ENCODE data around the gene HOXA13.

Gene HOXA13

DNA sequence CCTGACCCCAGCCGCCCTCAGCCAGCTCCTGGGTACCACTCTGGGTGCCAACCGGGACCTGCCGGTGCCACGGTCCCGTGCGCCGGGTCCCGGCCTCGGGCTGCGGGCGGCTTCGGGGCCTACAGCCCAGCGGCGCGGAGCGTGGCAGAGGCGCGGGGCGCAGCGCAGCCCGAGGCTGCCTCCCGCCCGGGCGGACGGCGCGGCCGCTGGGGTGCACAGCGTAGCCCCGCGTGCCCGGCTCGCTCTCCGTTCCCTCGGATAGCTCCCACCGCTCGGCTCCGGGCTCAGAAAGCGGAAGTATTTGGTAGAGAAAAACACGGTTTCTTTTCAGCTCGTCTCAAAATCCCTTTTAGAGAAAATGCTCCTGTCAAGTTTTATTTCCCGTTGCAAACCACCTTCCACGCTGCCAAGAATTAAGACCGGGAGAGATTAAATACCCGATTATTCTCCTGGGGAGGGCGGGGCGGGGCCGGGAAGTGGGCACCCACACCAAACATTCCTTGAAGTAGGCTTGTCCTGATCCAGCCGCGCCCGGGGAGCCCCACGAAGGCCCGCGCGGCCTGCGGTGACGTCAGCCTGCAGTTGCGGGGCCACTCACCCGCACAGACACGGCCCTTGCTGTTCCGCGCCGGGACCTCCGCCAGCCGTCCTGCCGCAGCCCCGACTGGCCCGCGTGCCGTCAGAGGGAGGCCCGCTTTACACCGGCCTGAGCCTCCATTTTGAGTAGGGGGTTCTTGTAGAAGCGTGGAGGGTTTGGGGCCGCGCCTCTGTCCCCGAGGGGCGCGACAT lies 7.2 kb downstream of the HOXA13 start:
- DNase-seq (ENCODE audit: low spot score) = no peak

DNA sequence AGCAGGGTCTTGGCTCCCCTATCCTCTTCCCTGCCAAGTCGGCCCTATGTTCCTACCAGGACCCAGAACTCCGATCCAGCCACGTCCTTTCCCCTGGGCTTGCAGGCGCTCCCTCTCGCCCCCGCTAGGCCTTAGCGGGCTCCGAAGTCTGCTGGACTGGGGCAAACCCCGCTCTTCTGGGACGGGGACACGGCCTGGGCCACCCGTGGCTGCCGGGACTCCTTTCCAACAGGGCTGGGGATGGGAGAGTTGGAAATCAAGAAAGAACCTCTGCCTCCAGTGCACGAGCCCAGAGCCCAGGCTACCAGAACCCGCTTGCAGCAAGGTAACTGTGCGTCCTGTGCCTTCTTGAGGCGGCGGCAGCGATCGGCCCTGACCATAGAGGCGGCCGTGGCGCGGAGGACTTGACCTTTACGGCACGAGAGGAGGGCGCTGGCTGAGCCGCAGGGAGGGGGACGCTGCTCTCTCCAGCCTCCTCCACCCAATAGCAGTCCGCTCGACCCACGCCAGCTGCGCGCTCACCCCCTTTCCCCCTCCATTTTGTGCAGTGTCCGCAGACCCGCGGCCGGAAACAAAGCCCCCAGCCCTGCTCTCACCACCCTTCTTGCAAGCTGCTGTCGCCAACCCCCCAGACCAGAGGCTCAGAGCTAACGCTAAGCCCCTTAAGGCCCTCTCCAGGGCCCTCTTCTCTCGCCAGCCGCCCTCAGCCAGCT lies 7.9 kb downstream of the HOXA13 start:
- no peak for DNase-seq (ENCODE audit: low spot score)

DNA sequence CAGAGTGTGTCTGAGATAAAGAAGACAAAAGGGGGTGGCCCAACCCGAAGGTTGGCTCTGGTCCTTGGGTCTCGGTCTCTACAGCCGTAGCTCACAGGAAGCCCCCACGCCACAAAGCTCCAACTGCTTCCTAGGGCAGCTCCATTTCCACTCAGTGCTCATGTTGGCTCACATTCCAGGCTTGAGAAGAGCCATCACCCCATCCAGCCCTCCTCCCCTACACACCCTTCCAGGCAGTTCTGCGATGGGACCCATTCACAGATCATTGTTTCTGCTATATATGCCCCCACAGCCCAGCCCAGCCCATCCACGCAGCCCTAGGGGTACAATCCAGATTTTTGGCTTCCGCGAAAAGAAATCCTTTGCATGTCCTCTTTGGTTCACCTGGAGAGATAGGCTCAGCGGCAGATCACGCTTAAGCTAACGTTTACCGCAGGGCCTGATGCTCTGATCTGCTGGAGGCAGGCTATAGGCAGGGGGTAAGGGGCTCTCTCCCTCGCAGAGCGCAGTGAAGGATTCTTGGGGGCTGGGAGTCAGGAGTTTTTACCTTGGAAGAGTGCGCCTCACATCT lies 8.6 kb downstream of the HOXA13 start:
- DNase-seq (ENCODE audit: low spot score) = no peak

DNA sequence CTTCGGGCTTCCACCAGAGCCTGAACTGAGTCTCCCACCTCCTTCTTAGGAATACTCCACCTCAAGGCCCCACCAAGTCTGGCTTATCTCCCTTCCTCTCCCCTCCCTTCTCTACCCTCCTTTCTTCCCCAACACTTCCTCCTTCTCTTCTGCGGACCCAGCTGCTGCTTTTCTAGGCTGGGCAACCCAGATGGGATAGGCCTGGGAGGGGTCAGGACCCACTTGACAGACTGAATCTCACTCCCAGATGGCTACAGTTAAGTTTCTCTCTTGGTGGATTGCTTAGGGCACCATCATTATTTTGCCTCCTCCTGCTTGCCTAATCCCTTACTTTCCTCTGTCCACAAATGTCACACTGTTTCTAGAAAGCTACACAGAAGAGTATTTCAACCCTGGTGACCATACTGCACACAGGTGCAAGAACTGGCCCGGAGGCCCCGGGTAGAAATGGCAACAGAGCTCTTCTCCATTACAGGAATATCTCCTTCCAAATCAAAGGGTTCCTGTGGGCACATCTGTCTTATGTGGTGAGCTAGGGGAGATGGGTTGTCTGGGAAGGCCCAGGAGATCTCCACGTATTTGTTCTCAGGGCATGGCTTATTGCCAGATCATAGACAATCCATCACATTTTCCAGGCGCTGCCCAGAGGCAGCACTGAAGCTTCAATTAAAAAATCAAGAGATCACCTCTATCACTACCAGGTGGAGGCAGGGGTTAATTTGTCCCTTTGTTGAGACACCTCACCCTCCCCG lies 9.7 kb downstream of the HOXA13 start:
- no peak for DNase-seq (ENCODE audit: low spot score)

DNA sequence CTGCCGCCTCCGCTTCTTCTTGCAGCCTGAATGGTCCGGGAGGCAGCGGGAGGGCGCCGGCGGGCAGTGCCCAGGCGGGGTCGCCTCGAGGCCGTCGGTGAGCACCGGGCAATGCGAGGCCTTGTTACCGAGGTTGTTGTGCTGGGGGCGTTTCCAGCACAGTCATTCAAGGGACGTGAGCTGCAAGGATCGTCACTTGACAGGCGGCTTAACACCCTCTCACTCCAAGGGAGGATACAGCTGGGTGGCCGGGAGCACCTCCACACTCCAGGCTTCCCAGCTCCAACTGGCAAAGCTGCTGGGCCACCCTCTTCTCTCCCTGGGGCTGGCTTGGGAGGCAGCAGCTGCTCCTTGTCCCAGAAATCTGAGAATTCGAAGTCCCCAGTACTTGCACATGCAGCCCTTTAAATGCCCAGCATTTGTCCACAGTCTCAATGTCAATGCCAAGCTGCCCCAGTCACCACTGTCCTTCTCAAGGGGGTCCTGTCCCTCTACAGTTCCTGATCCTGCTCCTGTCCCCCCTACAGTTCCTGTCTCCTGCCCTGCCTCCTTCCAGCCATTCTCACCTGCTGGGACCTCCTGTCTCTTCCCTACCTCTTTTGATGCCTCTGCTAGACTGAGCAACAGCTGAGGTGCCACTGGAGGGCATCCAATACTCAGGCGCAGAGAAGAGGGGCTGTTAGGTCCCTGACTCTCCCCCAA lies 10.4 kb downstream of the HOXA13 start:
- DNase-seq (ENCODE audit: low spot score) = no peak

DNA sequence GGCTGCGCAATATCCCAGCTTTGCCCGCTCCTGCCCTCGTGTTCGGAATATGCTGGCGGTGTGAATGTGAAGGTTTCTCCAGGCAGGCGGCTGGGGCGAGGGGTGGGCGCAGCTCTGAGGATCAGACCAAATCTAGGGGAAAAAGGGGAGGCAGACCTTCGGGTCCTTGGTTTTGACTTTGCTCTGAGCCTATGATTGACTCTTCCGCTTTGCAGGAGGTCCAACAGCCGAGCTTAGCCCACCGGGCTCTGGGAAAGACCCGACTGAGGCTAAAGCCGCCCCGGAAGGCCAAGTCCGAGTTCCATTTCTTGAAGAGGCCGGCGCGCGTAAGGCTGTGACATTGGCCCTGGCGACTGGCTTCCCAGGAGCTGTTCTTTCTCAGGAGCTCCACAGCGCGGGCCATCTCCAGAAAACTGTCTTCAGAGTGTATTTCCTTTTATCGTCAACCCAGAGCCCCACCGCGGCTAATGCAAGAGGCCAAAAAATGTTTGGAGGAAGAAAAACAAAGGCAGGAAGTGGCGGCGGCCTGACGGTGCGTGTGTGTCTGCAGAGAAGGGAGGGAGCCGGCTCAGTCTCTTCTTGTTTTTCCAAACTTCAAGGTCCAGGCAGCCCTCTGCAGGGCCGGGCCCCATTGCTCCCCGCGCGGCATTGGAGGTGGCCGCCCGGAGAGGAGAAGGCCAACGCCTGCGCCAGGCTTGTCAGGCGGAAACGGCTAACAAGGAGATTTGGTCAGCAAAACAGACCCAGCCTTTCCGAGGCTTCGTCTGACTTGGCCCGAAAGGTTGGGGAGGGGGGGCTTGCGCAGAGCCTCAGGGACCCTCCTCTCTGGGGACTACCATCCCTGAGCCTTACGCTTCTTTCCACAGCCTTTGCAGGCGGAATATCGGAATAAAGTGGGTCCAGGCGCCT lies 11.3 kb downstream of the HOXA13 start:
- no peak for DNase-seq (ENCODE audit: low spot score)

DNA sequence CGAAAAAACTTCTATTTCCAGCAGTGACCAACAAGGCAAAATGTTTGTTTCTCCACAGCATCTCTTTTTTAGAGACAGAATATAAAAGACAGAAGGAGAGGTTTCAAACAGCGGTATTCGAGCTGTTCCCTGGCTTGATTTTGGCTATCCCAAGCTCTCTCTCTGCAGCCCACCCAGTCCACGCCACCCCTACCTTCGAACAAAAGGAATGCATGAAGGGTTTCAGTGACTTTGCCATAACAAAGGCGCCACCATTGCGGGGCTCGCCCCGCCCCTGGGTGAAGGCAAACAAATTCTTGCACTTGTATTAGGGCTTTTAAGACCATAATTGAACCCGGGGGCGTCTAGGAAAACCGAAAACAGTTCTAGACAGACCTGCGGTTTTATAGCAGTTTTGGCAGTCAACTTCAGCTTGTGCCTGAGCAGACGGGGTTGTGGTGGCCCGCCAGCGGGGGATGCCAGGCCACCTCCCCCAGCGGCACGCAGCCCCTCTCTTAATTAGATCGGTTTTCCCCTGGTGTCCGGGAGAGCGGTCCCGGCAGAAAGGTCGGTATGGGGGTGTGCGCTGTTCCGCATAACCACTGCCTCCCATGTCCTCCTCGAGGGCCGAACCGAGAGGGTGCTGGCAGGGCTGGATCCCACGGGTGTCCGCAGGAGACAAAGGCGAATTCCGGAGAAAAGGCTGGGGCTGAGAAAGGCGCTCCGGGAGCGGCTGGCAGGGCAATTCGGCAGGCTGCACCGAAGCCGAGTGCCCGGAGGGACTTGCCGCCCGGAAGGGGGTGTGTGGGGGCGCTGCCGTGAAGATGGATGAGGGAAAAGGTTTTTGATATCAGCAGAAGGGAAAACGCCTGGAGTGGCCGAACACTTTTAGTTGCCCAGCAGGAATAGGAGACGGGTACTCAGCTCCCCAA lies 12.2 kb downstream of the HOXA13 start:
- DNase-seq (ENCODE audit: low spot score) = no peak

DNA sequence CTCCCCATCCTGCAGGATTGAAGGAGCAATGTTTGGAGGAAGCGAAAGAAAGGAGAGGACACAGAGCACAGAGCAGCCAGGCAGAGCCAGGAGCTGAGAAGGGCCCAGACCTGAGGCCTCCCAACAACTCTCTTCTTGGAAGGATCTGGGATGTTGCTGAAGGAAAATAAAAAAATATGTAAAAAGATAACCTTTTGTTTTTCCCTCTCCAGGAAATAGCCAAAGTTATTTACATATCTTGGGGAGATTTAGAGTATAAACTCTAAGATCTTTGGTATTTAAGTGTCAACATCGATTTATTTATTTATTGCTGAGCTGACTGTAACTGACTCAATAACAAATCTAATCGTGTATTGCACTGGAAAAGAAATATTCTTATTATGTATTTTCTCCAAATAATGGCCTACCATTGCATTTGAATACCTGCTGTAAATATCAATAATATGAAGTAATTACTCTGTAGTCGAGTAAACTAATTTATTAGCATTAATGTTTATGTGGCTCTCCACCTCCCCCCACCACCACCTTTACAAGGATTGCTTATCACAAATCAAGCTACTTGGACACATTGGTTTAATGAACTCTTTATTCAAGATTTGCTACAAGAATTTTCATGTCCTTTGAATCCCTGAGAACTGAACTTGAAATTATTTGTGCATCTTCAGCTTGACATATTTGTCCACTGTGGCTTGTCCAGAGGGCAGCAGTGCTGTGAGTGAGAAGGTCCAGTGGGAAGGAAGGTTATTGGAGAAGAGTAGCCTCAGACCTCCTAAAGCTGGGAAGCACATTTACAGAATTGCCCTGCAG lies 13.0 kb downstream of the HOXA13 start:
- no peak for DNase-seq (ENCODE audit: low spot score)

DNA sequence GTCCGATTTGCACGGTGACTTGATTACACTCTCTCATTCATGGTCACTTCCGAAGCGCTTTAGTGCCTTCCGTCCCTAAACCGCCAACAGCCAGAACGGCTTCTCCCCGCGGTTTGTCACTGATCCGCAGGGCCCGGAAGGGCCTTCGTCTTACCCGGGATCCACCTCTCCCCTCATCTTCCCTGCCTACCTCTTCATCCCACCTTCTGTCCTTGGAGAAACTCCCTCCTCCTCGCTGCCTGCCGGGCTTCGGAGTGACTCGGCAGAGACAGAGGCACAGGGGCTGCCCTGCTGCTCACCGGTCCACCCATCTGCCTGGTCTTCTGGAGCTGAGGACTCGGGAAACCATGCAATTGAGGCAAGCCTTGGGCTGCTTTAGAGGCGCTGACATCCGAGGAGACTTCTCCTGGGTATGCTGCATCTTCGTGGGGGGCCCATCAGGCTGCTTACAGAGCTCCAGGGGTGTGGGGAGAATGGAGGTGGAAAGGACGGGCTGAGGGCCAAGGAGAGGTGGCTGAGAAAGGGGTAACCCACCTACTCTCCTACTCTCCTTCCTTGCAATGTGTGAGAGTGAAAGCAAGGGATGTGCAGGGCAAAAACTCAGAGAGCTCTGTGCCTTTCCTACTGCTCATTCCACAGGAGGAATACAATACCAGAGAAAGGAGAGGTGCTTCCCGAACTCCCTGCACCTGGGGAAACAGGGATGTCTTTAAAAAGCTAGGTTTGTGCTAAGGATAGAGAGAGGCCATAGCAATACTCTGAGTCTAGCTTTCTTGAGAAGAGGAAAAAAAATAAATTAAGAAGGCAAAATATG lies 13.8 kb downstream of the HOXA13 start:
- DNase-seq (ENCODE audit: low spot score) = no peak

DNA sequence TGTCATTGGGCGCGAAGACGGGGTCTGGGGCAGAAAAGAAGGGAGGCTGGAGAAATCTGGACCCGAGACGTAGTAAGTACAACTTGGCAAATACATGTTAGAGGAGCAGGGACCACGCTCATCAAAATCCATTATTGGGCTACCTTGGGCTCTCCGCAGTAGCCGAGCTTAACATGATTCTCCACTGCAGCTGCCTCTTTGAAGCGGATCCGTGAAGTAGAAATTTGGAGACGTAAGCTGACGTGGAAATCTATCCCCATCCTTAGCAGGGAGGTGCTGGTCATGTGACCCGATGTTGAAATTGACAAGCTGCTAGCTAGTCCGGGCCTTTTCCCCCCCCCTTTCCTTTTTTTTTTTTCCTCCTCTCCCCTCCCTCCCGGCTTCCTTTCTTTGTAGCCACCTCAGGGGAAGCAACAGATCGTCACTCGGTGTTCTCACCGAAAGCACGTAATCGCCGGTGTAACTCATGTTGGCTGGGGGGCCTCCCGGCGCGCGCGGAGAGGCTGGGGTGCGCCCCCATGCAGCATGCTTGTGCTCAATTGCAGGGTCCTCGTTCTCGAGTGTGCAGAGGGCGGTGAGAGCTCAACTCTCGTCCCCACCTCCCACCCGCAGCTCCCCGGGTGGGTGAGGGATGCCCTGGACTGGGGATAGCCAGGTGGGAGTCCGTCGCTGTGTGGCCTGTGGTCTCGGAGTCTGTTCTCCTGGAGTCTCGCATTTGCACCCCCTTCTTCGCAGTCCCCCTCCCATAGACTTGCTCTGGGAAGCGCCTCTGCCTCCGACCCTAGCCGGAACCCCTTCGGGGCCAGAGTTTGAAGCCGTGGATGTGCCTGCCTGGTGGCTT lies 14.7 kb downstream of the HOXA13 start, which contains the start of gene HOXA11:
Gene HOXA11 (minus strand): TSS at position 220 of the 841 bp plus-strand sequence. CDS start 88 bp downstream, at position 132.
- no peak for DNase-seq (ENCODE audit: low spot score)

DNA sequence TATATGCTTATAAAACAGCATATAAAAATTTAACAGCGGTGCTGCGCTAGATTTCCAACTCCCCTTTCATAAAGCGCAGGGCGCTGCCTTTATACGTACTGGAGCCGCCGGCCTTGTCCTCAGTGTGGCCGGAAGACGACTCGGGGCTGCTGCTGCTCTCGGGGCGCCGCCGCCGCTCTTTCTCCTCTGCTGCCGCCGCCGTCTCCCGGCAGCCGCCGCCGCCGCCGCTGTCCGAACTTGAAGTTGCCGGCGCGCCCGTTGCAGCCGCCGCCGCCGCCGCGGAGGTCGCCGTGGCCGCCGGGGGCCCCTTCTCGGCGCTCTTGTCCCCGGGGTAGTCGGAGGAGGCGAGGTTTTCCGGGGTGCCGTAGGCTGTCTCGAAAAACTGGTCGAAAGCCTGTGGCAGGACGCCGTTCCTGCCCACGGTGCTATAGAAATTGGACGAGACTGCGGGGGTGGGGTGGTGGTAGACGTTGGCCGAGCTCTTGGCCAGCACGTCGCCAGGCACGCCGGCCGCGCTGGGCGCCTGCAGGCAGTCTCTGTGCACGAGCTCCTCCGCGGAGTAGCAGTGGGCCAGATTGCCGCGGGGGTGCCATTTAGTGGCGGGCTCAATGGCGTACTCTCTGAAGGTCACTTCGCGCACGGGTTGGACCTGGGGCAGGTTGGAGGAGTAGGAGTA lies 15.4 kb downstream of the HOXA13 start:
- DNase-seq (ENCODE audit: low spot score) = no peak

DNA sequence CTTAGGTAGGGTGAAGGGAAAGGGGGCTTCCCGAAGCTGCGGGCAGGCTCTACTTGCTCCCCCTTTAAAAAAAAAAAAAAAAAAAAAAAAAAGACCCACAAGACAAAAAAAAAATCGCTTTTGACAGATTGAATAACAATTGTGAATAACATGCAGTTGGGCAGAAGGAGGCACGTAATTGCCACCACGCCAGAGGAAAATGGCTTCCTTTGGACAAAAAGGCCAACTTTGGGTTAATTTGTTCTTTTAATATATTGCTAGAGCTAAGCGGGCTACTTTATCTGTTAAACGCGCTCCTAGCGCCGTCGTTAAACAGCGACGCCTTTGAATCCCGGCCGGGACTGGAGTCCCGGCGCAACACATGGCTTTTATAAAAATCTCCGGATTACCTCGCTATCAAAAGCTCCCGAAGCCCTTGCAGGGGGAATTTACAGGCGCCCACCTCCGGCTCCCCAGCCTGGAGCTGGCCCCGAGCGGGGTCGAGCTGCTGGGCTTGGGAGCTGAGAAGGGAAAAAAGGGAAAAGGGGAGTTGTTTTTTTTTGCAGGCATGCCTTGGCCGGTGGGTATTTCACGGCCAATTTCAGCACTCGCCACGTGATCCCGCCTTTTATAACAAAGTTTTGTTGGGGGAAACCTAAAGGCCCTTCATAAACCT lies 16.1 kb downstream of the HOXA13 start:
- DNase-seq (ENCODE audit: low spot score) = no peak

DNA sequence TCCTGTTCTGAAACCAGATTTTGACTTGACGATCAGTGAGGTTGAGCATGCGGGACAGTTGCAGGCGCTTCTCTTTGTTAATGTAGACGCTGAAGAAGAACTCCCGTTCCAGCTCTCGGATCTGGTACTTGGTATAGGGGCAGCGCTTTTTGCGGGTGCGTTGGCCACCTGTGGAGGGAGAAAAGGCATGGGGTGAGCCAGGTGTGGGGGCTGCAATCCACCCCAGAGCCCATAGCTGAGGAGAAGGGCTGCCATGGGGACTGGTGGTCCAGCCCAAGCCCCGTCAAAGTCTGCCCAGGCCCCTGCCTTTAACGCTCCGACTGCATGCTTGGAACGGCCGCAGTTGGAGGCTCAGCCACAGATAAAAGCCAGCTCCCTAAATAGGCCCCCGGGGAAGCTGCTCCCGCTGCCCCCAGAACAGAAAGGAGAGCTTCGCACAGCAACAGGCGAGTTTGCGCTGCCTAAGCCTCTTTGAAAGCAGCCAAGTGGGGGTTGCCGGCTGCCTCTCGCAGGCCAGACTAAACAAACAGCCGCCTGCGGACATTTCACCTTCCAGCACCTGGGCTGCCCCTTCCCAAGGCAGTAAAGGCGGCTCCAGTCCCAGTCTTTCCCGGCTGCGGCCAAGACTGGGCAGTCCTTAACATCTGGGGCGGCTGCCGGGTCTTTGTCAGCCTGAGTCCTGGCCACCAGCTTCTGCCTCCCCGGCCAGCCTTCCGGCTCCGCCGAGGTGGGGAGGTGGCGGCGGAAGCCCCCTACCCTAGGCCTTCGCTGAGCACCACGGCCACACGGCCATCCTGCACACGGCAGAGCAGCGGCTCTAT lies 16.8 kb downstream of the HOXA13 start:
- no peak for DNase-seq (ENCODE audit: low spot score)

DNA sequence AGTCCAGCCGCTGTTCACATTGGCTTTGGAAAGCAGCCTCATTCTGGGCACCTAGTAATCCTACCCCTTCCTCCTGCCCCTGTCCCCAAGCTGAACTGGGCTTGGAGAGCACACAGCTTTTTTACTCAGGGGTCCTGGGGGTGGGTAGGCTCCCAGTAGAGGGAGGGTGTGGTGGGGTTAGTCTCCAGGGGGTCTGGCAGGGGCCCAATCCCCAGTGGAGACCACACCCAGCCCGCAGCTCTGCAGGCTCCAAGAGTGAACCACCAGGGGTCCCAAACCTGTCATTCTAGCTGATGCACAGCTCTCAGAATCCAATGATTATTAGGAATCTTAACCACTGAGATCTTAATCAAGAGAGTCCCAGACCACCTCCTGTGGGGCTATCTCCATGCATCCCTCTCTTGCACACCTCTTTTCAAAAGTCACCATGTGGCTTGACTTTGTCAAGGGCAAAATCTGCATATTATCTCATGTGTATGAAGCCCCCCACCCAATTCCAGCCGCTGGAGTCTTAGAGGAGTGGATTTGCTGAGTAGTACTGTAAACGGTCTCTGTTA lies 17.5 kb downstream of the HOXA13 start:
- no peak for DNase-seq (ENCODE audit: low spot score)
